NCI-H1092 treated with DMSO at 0.1 percent for 48 hours (cell line): ENCODE data around the gene GAB3.
"Not testable (repeated sequence)": the region's sequence is repeated elsewhere in the genome, so short reads cannot be mapped to it uniquely, and the experiment has no call there.

Experiments
- DNase-seq: peaks from one replicate; lab custom pipeline; 2025; lab: John Stamatoyannopoulos, UW

GAB3 gene

DNA sequence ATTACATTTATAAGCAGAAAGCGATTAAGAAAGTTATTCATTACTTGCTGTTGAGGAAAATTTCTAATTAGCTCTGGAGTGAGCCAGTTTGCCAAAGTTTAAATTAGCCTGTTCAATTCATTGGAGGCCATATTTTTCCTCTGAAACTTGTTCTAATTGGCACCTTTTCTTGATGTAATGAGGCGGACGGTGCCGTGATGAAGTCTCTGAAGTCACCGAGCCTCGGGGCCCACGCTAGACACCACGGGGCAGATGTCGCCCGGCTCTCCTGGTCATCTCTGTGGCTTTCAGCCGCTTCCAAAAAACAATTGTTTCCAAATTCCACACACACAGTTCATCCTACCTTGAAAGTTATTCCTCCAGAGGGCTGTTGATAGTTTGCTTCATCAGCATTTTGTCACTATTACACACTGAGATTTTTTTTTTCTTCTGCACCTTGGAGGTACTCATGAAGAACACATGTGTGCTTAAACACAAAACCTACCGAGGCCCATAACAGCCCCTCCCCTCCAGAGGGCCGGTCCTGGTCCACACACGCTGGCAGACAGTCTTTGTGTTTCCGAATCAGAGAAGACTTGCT is 93.6 kb downstream of the GAB3 start:
- no peak for DNase-seq

DNA sequence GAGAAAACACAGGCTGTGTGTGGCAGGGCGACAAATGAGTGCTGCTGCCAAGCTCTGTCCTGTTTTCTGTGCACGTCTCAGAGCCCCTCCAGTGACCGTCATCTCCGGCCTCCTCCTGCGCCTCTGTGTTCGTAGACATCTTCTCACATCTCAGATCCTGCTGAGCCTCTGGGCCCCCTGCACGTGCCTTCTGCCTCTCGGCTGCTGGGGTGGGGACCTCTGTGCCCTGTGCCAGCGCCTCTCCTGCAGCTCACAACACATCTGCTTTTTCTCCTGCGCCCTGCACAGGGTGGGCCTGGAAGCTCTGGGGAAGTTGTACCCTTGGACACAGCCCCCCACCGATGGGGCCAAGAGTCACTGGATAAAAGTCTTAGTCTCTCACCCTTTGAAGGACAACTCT is 95.1 kb downstream of the GAB3 start:
- no peak for DNase-seq

DNA sequence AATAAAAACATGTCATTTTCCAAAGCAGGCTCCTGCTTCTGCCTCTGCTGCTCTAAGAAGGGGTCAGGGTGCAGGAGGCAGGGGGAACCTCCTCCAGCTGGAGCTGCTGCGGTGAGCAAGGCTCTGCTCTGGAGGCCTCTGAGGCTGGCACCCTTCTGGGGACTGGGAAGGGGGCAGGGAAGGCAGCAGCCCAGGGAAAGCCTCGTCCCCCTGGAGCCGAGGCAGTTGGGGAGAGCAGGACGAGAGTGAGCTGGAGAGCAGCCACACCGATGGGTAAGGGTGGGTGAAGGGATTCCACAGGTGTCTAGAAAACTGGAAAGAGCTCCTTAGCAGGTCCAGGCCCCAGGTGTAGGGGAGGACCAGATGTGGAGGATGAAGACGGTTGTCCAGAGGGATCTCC is 95.5 kb downstream of the GAB3 start:
- DNase-seq = no peak

DNA sequence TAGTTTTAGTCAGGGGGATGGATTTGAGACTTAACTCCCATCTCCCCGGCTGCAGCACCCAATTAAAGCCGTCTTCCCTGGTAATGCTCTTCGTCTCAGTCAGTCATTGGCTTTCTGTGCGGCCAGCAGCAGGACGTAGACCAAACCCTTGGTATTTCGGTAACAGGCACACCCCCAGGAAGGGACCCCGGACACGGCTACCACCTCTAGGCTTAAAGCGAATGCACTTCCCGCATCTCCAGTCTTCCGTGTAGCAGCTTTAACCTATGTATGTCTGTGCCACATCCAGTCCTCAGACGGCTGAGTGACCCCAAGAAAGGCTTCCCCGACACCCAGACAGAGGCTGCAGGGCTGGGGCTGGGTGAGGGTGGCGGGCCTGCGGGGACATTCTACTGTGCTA is 96.0 kb downstream of the GAB3 start:
- no peak for DNase-seq

DNA sequence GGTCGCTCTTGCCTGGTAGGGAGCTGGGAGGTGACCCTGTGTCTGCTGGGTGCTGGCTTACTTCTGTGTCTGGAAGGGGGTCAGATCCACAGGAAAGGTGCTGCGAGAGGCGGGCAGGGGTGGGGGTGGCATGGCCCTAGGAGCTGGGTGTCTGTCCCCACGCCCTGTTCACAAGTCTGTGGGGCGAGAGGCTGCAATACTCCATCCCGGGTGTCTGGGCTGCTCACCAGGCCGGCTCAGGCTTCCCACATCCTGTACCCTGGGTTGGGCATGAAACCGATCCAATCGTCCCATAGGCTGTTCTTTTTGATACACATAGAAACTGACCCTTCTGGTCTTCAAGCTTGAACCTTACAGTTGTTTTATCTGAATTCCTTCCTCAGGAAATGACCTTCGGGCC is 96.5 kb downstream of the GAB3 start:
- DNase-seq = no peak

DNA sequence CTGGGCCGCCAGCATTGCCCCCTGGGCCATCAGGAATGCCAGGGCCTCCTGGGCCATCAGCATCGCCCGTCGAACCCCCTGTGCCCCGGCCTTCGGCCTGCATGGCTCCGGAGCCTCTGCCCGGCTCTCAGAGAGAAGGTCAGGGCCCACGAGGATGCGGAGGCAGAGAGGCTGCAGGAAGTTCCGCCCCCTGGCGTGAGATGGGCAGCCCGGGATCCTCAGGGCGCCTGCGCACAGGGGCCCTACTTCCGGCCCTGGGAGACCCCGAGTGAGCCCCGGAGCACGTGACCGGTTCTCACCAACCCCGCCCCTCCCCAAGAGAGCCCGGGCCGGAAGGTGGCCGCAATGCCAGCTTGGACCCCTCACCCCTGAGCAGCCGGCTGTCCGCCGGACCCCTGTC is 97.5 kb downstream of the GAB3 start, which contains the start of gene CTAG2:
Gene CTAG2 (minus strand): TSS at position 167 of the 400 bp plus-strand sequence. CDS start 64 bp downstream, at position 103.
- DNase-seq = not testable (repeated sequence)

DNA sequence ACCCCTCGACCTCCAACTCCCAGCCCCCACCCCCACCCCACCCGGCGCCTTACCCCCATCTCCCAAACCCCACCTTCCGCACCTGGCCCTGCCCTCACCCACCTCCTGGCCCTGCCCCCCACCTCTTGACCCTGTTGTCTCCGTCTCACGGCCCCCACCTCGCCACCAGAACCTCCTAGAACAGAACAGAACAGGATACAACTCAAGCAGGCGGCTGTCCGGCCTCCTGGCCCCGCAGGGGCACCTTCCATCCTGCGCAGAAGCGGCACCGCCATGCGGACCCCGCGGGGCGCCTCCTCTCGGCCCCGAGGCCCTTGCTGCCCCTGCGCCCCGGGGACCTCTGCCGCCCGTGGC is 97.9 kb downstream of the GAB3 start:
- DNase-seq = no peak

DNA sequence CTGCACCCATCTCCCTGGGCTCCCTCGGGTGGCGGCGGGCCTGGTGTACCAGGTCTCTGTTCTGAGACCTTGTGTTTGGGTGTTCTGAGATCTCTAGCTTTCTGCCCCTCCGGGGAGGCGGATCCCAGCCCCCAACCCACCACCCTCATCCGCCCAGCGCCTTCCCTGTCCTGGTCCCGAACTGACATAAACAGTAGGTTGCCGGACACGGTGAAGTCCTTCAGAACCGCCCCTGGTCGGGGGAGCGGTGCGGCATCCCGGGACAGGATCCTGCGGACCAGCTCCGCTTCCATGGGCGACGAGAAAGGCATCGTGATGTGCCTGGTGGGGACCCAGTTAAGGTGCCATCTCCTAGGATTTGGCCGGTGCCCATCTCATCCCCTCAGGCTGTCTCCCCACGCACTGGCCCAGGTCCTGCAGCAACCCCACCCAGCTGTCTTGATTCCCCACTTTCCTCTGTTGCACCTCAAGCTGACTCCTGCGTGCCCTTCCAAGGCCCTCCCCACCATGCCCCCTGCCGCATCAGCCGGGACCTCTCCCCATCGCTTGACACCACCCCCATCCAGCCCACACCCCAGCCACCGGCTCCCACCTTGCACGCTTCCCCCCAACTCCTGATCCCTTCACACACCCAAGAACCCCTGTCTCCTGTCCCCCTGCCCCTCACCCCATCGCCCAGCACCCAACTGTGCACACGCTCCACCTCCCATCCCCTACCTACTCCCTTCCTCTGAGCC is 98.4 kb downstream of the GAB3 start:
- no peak for DNase-seq

GRCh38 chrX:154650221-154650510 is 100.7 kb downstream of the GAB3 start:
- DNase-seq = no peak

DNA sequence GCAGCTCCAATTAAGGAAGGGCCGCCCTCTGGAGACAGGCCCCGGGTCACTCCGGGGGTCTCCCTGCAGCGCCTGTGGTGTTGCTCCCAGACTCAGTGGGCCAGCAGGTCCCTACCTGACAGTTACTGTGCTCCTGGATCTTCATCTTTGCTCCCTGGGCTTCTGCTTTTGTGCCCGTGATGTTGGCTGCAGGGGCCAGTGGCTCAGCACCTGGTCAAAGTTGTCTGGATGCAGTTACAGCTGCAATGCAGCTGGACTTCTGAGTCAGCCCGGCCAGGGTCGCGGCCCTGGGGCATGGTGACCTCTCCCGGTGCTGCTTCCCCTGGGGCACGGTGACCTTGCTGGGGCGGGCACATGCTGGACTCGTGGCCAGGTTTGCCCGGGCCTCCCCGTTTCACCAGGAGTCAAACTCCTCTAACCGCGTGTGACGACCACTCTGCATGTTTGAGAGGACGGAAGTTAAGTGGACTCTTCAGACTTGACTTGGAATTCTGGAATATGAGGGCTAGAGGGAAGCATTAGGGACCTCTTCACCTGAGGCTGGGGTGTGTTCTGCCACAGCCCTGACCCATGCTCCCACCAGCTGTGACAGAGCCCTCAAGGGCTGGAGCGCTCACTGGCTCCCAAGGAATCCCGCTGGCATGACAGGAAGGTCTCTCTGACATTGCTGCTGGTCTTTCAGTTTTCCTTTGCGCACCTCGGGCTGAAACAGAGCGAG is 101.2 kb downstream of the GAB3 start:
- no peak for DNase-seq

GRCh38 chrX:154648931-154649330 is 101.9 kb downstream of the GAB3 start:
- DNase-seq = no peak

GRCh38 chrX:154645745-154646378 is 105.0 kb downstream of the GAB3 start:
- not testable (repeated sequence) for DNase-seq

GRCh38 chrX:154643708-154644107 is 107.2 kb downstream of the GAB3 start:
- DNase-seq = not testable (repeated sequence)

GRCh38 chrX:154641740-154642139 is 109.1 kb downstream of the GAB3 start:
- not testable (repeated sequence) for DNase-seq

DNA sequence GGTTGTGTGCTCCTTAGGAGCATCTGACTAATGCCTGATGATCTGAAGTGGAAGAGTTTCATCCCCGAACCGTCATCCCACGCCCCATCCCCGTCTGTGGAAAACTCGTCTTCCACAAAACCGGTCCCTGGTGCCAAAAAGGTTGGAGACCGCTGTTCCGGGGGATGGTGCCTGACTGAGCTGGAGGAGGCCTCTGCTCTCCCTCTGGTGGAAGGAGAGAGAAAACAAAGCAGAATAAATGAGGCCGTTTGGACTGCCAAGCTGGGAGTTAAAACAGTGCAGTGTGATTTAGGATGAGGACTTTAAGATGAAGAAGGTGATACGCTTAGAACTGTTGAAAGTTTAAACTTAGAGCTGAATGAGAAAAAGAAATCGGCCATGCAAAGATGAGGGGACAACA is 117.2 kb downstream of the GAB3 start:
- not testable (repeated sequence) for DNase-seq

GRCh38 chrX:154630949-154631348 is 119.9 kb downstream of the GAB3 start:
- DNase-seq = not testable (repeated sequence)

GRCh38 chrX:154628960-154629359 is 121.9 kb downstream of the GAB3 start:
- DNase-seq = not testable (repeated sequence)
